Mesothelial cell of epicardium (in vitro differentiated cells): ENCODE data around the gene TACC3. TPM values are rescaled to one million over a fixed set of nuclear protein-coding genes. Genes with fewer than 3 reads are reported as not detected.

Experiments
- DNase-seq, 2 experiments: peaks; one replicate each; pipeline ENCODE4 v3.0.0; 2021; ENCODE audit warnings: low spot score in 2 of 2; ENCODE audit not compliant: unreplicated experiment in 2 of 2
- H3K27ac Mint-ChIP-seq: 2 replicates; pipeline ENCODE4 v1.8.0; 2021; ENCODE audit warnings: mixed read lengths
- H3K27me3 Mint-ChIP-seq: 2 replicates; pipeline ENCODE4 v1.8.0; 2021; ENCODE audit warnings: low read depth, mixed read lengths
- H3K36me3 Mint-ChIP-seq: 2 replicates; pipeline ENCODE4 v1.8.0; 2021; ENCODE audit warnings: mixed read lengths
- H3K4me1 Mint-ChIP-seq: 2 replicates; pipeline ENCODE4 v1.8.0; 2021; ENCODE audit warnings: mixed read lengths
- H3K4me3 Mint-ChIP-seq: 2 replicates; pipeline ENCODE4 v1.8.0; 2021; ENCODE audit warnings: mild to moderate bottlenecking, moderate library complexity, mixed read lengths
- H3K9me3 Mint-ChIP-seq: 2 replicates; pipeline ENCODE4 v1.8.0; 2021; ENCODE audit warnings: mixed read lengths
- CTCF ChIP-seq: fragments of 200-600 bp; sonication (generic); IDR thresholded peaks from one replicate; pipeline ENCODE4 v1.5.0; 2021; ENCODE audit warnings: antibody characterized with exemption; ENCODE audit not compliant: unreplicated experiment
- total RNA-seq: library from RNA; stranded (reverse); gene quantifications from 3 replicates; pipeline ENCODE4 v1.2.1, GENCODE V29; 2021

TACC3 gene
- total RNA-seq, 1 donor from 2014 or later = 45.3 TPM

GRCh38 chr4:1725521-1725920 lies 4.2 kb downstream of the TACC3 start:
- Mint-ChIP-seq H3K27ac (no peak overlapping the region), H3K36me3 (peaks cover 8% of the 10 kb centered on the region)
- no peak for DNase-seq

GRCh38 chr4:1726146-1726934 lies 5.0 kb downstream of the TACC3 start:
- Mint-ChIP-seq H3K9me3 (no peaks in the 10 kb centered on the region), H3K27ac (peak overlapping the region; percentile 60), H3K27me3 (no peaks in the 10 kb centered on the region), H3K4me1 (peaks cover 19% of the 10 kb centered on the region), H3K36me3 (peaks cover 11% of the 10 kb centered on the region), H3K4me3 (no peak overlapping the region)
- TF ChIP-seq CTCF = peak; percentile 99
- DNase-seq = peak; percentile 80 to 96

More at GRCh38 chr4:1725521-1725920, 4.2 kb downstream of the TACC3 start:
- peaks cover 19% of the 10 kb centered on the region for H3K4me1 Mint-ChIP-seq
- TF ChIP-seq CTCF = no peak
- no peaks in the 10 kb centered on the region for H3K27me3 Mint-ChIP-seq
- H3K4me3 Mint-ChIP-seq = no peak overlapping the region
- H3K9me3 Mint-ChIP-seq = no peaks in the 10 kb centered on the region

GRCh38 chr4:1727117-1728031 lies 6.1 kb downstream of the TACC3 start:
- H3K4me3 Mint-ChIP-seq = no peak overlapping the region
- no peak overlapping the region for H3K27ac Mint-ChIP-seq
- no peaks in the 10 kb centered on the region for H3K9me3 Mint-ChIP-seq
- H3K27me3 Mint-ChIP-seq = no peaks in the 10 kb centered on the region
- TF ChIP-seq CTCF = no peak
- H3K4me1 Mint-ChIP-seq = peaks cover 13% of the 10 kb centered on the region
- DNase-seq = no peak
- peaks cover 11% of the 10 kb centered on the region for H3K36me3 Mint-ChIP-seq

- peaks cover 19% of the 10 kb centered on the region for H3K36me3 Mint-ChIP-seq
- no peak for DNase-seq
- no peak overlapping the region for H3K4me3 Mint-ChIP-seq
- no peaks in the 10 kb centered on the region for H3K27me3 Mint-ChIP-seq
- no peaks in the 10 kb centered on the region for H3K9me3 Mint-ChIP-seq
- no peak for TF ChIP-seq CTCF
- H3K27ac Mint-ChIP-seq = no peak overlapping the region
- H3K4me1 Mint-ChIP-seq = peaks cover 8% of the 10 kb centered on the region
Measured at GRCh38 chr4:1728061-1728980, 7.0 kb downstream of the TACC3 start.

- Mint-ChIP-seq H3K9me3 (no peaks in the 10 kb centered on the region), H3K36me3 (peaks cover 26% of the 10 kb centered on the region), H3K4me1 (peaks cover 5% of the 10 kb centered on the region), H3K4me3 (no peak overlapping the region), H3K27ac (no peak overlapping the region), H3K27me3 (no peaks in the 10 kb centered on the region)
- TF ChIP-seq CTCF = no peak
- DNase-seq = no peak
Measured at GRCh38 chr4:1730532-1731135, 9.3 kb downstream of the TACC3 start.
